ENCODE measurements around the gene BTBD18.

The BTBD18 gene

GRCh38 chr11:57751676-57752253 is at the start of gene BTBD18:
TSS of gene BTBD18 (minus strand) at chr11:57751819. CDS start at chr11:57751188, 631 bp downstream.
- Histone ChIP-seq H3K27ac (no peak within 1 kb of the TSS), H3K79me2 (no peaks in the 10 kb centered on the region), H3K4me3 (ENCODE audit: low read depth, low read length) (no peak within 1 kb of the TSS), H2AFZ (no peak within 1 kb of the TSS), H3K9me3 (ENCODE audit: control insufficient read depth, low read length) (no peaks in the 10 kb centered on the region), H3K9ac (no peak within 1 kb of the TSS), H3K36me3 (ENCODE audit: control insufficient read depth, insufficient read depth, low read length) (no peaks in the 10 kb centered on the region), H3K4me1 (peaks cover 2% of the 10 kb centered on the region), H3K4me2 (ENCODE audit: low read length) (no peak within 1 kb of the TSS), H3K27me3 (ENCODE audit: control insufficient read depth, insufficient read depth, low read length) (no peaks in the 10 kb centered on the region)
- TF ChIP-seq CTCF (IDR thresholded peaks at IDR 0.05): peak; percentile 31

GRCh38 chr11:57801183-57801485 is 49.5 kb upstream of the BTBD18 start:
- no peak overlapping the region for H3K4me2 ChIP-seq (ENCODE audit: low read length)
- H3K4me3 ChIP-seq (ENCODE audit: low read depth, low read length): no peak overlapping the region
- H3K27me3 ChIP-seq (ENCODE audit: control insufficient read depth, insufficient read depth, low read length): no peaks in the 10 kb centered on the region
- H3K36me3 ChIP-seq (ENCODE audit: control insufficient read depth, insufficient read depth, low read length): no peaks in the 10 kb centered on the region
- no peak overlapping the region for H3K9ac ChIP-seq
- peaks cover 12% of the 10 kb centered on the region for H3K4me1 ChIP-seq
- no peak overlapping the region for H2AFZ ChIP-seq
- H3K79me2 ChIP-seq: peaks cover 7% of the 10 kb centered on the region
- H3K27ac ChIP-seq: peak overlapping the region; percentile 65
- no peaks in the 10 kb centered on the region for H3K9me3 ChIP-seq (ENCODE audit: control insufficient read depth, low read length)
- TF ChIP-seq CTCF (IDR thresholded peaks at IDR 0.05): no peak

GRCh38 chr11:57800444-57801182 is 49.0 kb upstream of the BTBD18 start:
- Histone ChIP-seq H3K9me3 (ENCODE audit: control insufficient read depth, low read length) (no peaks in the 10 kb centered on the region), H2AFZ (no peak overlapping the region), H3K79me2 (peaks cover 9% of the 10 kb centered on the region), H3K27me3 (ENCODE audit: control insufficient read depth, insufficient read depth, low read length) (no peaks in the 10 kb centered on the region), H3K36me3 (ENCODE audit: control insufficient read depth, insufficient read depth, low read length) (no peaks in the 10 kb centered on the region), H3K4me2 (ENCODE audit: low read length) (peak overlapping the region; percentile 27), H3K4me3 (ENCODE audit: low read depth, low read length) (no peak overlapping the region), H3K4me1 (peaks cover 12% of the 10 kb centered on the region), H3K9ac (no peak overlapping the region), H3K27ac (peak overlapping the region; percentile 65)
- TF ChIP-seq CTCF (IDR thresholded peaks at IDR 0.05): peak; percentile 74

- H3K27ac ChIP-seq: peak overlapping the region; percentile 34
- no peaks in the 10 kb centered on the region for H3K27me3 ChIP-seq (ENCODE audit: control insufficient read depth, insufficient read depth, low read length)
- no peak for TF ChIP-seq CTCF (IDR thresholded peaks at IDR 0.05)
- peaks cover 12% of the 10 kb centered on the region for H3K4me1 ChIP-seq
- H3K79me2 ChIP-seq: peaks cover 11% of the 10 kb centered on the region
- no peak overlapping the region for H3K4me2 ChIP-seq (ENCODE audit: low read length)
- no peaks in the 10 kb centered on the region for H3K36me3 ChIP-seq (ENCODE audit: control insufficient read depth, insufficient read depth, low read length)
- no peak overlapping the region for H2AFZ ChIP-seq
- no peaks in the 10 kb centered on the region for H3K9me3 ChIP-seq (ENCODE audit: control insufficient read depth, low read length)
- no peak overlapping the region for H3K4me3 ChIP-seq (ENCODE audit: low read depth, low read length)
- H3K9ac ChIP-seq: no peak overlapping the region
These were observed 47.4 kb upstream of the BTBD18 start for GRCh38 chr11:57798905-57799559.

Measured in parathyroid adenoma (tissue), 2 donors.